Lung microvascular endothelial cell (primary cell): Measurements from ENCODE around the gene SLAMF9. TPM values are rescaled to one million over a fixed set of nuclear protein-coding genes. Genes with fewer than 3 reads are reported as not detected.

Experiments used
- DNase-seq, 2 donors: peaks; one replicate each; pipeline versions ENCODE4 v3.0.0 to v3.0.0-alpha.2; 2010; ENCODE audit warnings: low read depth in 2 of 2
- total RNA-seq: library from RNA; depleted of rRNA; stranded (reverse); fragments of >200 nt; gene quantifications from 2 replicates; pipeline ENCODE4 v1.2.1, GENCODE V29; 2014

Gene SLAMF9
- total RNA-seq, 1 donor from 2014 or later = not detected

GRCh38 chr1:159977364-159978106, 23.5 kb upstream of the SLAMF9 start:
- no peak for DNase-seq

GRCh38 chr1:159974350-159974965, 20.4 kb upstream of the SLAMF9 start:
- no peak for DNase-seq

- no peak for DNase-seq
These were observed 19.4 kb upstream of the SLAMF9 start for GRCh38 chr1:159973350-159973940.

GRCh38 chr1:159972443-159973205, 18.6 kb upstream of the SLAMF9 start:
- DNase-seq = no peak

GRCh38 chr1:159970932-159971342, 16.9 kb upstream of the SLAMF9 start:
- DNase-seq = peak in 1 of 2 donors; percentile 37

- no peak for DNase-seq
These were observed 14.9 kb upstream of the SLAMF9 start for GRCh38 chr1:159968901-159969300.

GRCh38 chr1:159965263-159965662, 11.2 kb upstream of the SLAMF9 start:
- no peak for DNase-seq

GRCh38 chr1:159964144-159964543, 10.1 kb upstream of the SLAMF9 start:
- DNase-seq = no peak

GRCh38 chr1:159962176-159962575, 8.1 kb upstream of the SLAMF9 start:
- DNase-seq = no peak

GRCh38 chr1:159961636-159962035, 7.6 kb upstream of the SLAMF9 start:
- no peak for DNase-seq

- no peak for DNase-seq
These were observed 6.8 kb upstream of the SLAMF9 start for GRCh38 chr1:159960721-159961381.

- no peak for DNase-seq
These were observed 5.4 kb upstream of the SLAMF9 start for GRCh38 chr1:159959451-159959850.

GRCh38 chr1:159958719-159959380, 4.8 kb upstream of the SLAMF9 start:
- DNase-seq = no peak

GRCh38 chr1:159957824-159958268, 3.8 kb upstream of the SLAMF9 start:
- no peak for DNase-seq

GRCh38 chr1:159955456-159955855, 1.4 kb upstream of the SLAMF9 start:
- no peak for DNase-seq

- no peak for DNase-seq
These were observed 1.1 kb downstream of the SLAMF9 start for GRCh38 chr1:159952932-159953331.

GRCh38 chr1:159951551-159951950, 2.5 kb downstream of the SLAMF9 start:
- DNase-seq = no peak

- no peak for DNase-seq
These were observed 3.0 kb downstream of the SLAMF9 start for GRCh38 chr1:159951016-159951415.

- DNase-seq = no peak
These were observed 4.1 kb downstream of the SLAMF9 start for GRCh38 chr1:159949981-159950381.

GRCh38 chr1:159949123-159949522, 4.9 kb downstream of the SLAMF9 start:
- DNase-seq = no peak

GRCh38 chr1:159947942-159948341, 6.1 kb downstream of the SLAMF9 start:
- no peak for DNase-seq
